GM18870 (cell line): ENCODE data around the gene SPEG.

Experiments used
- ATAC-seq: cut with Tn5 transposase; IDR thresholded peaks from one replicate; pipeline ENCODE4 v1.9.1; 2021; ENCODE audit warnings: moderate library complexity; ENCODE audit not compliant: unreplicated experiment

The SPEG gene

GRCh38 chr2:219422952-219423534 lies 11.6 kb upstream of the SPEG start:
- no peak for ATAC-seq

- ATAC-seq, result no peak
Measured at GRCh38 chr2:219423652-219424377, 10.8 kb upstream of the SPEG start.

- no peak for ATAC-seq
Measured at GRCh38 chr2:219425238-219426067, 9.2 kb upstream of the SPEG start.

- ATAC-seq, result no peak
Measured at GRCh38 chr2:219426068-219426443, 8.6 kb upstream of the SPEG start.

GRCh38 chr2:219426534-219427136 lies 8.0 kb upstream of the SPEG start:
- ATAC-seq, result no peak

- ATAC-seq, result no peak
Measured at GRCh38 chr2:219428469-219428868, 6.2 kb upstream of the SPEG start.

- ATAC-seq, result no peak
Measured at GRCh38 chr2:219429958-219430606, 4.6 kb upstream of the SPEG start.

GRCh38 chr2:219430633-219431615 lies 3.7 kb upstream of the SPEG start:
- no peak for ATAC-seq

GRCh38 chr2:219433666-219434467 lies 776 bp upstream of the SPEG start:
- no peak for ATAC-seq

DNA sequence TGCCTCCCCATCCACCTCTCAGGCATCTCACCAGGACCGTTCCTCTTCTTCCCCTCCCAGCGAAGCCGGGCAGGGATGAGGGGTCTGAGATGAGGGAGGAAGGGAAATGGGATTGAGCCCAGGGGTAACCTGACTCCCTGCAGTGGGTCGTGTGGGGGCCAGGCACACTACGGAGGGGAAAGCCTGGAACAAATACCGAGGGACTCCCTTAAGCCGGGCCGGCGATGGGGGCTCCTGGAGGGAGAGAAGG lies 250 bp upstream of the SPEG start:
- ATAC-seq, result no peak

DNA sequence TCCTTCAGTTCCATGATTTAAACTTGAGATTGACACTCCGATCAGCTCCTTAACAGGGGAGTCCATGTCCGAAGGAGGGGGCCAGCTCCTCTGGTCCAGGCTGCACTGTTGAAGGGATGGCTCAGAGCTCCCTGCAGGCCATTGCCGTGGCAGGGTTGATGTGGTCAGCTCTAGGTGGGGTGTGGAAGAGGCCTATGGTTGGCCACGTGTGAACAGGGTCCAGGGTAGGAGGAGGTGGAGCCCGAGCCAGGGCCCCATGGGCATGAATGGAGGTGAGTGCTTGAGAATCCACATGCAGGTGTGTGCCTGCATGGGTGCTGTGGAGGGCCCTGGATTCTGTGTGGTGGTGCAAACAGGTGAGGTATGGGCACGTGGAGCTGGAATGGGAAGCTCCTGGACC lies 1.1 kb downstream of the SPEG start:
- no peak for ATAC-seq

GRCh38 chr2:219436491-219436890 lies 1.8 kb downstream of the SPEG start:
- no peak for ATAC-seq

DNA sequence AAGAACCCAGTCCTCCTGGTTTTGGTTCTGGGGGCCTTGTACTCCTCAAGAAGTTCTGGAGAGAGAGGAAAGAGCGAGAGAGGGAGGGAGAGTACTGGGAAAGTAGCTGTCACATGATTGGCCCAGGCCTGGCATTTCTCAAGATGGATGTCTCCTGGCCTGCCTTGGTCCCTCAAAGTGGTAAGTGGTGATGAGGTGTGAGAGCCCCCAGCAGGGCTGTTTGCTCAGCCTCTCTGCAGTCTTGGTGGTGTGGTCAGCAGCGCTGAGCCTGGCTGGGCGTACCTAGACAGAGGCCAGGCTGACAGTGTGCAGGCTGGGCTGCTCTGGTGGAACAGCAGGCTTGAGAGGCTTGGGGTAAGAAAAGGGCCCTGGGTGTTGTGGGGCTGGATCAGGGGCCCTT lies 2.5 kb downstream of the SPEG start:
- no peak for ATAC-seq

- ATAC-seq, result no peak
Measured at GRCh38 chr2:219437690-219438206, 3.1 kb downstream of the SPEG start.

DNA sequence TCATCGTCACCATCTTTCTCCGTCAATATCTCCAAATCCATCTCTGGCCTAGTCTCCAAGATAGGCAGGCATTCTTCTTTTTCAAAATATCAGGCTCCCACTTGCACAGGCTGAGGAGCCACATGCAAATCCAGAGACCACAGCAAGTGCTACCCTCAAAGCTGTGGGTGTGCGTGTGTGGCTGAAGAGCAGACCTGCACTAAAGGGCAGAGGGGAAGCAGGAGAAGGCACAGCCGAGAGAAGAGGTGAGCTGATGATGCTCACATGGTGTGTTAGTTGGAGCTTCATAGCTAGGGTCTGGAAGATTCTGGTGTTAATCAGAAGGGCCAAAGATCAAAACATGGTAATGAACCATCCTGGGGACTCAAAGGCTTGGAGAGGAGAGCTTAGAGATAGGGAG lies 3.8 kb downstream of the SPEG start:
- no peak for ATAC-seq

GRCh38 chr2:219439506-219439905 lies 4.9 kb downstream of the SPEG start:
- no peak for ATAC-seq

GRCh38 chr2:219440388-219441256 lies 6.0 kb downstream of the SPEG start:
- no peak for ATAC-seq
